ENCODE results near the gene CCBE1.

CCBE1 gene

DNA sequence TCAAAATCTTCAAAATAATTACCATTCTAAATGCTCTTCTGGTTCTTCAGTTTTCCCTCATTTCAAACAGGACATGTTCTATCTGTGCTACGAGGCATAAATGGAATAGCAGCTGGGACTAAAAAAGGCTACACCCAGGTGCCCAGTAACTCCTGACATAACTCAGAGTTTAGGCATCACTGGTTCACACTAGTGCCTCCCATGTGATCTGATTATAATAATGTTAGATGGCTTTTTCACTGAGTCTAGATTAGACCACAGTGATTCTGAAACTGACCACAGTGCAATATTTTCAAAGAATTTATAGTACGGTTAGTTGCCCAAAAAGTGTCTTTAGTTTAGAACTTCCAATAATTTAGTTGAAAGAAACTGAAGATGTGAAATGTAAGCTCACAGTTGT is 123.3 kb downstream of the CCBE1 start:
- DNase-seq (ENCODE audit: low spot score) (no peak), ATAC-seq (ENCODE audit: low read depth) (no peak)
- no peak for TF ChIP-seq CTCF (IDR thresholded peaks at IDR 0.05; ENCODE audit: poor library complexity, severe bottlenecking)
- H3K4me1 ChIP-seq (ENCODE audit: insufficient read depth, poor library complexity, severe bottlenecking), result no peaks in the 10 kb centered on the region
- H3K4me3 ChIP-seq (ENCODE audit: severe bottlenecking), result no peak overlapping the region
- no peaks in the 10 kb centered on the region for H3K9me3 ChIP-seq (ENCODE audit: severe bottlenecking)
- no peak overlapping the region for H3K27ac ChIP-seq (ENCODE audit: poor library complexity, severe bottlenecking)
- H3K36me3 ChIP-seq (ENCODE audit: low read depth), result no peaks in the 10 kb centered on the region
- H3K27me3 ChIP-seq (ENCODE audit: insufficient read depth, poor library complexity, severe bottlenecking), result no peaks in the 10 kb centered on the region

GRCh38 chr18:59571902-59572301 is 125.3 kb downstream of the CCBE1 start:
- TF ChIP-seq CTCF (IDR thresholded peaks at IDR 0.05; ENCODE audit: poor library complexity, severe bottlenecking), result no peak
- Histone ChIP-seq H3K27me3 (ENCODE audit: insufficient read depth, poor library complexity, severe bottlenecking) (no peaks in the 10 kb centered on the region), H3K27ac (ENCODE audit: poor library complexity, severe bottlenecking) (no peak overlapping the region), H3K9me3 (ENCODE audit: severe bottlenecking) (no peaks in the 10 kb centered on the region), H3K36me3 (ENCODE audit: low read depth) (no peaks in the 10 kb centered on the region), H3K4me1 (ENCODE audit: insufficient read depth, poor library complexity, severe bottlenecking) (no peaks in the 10 kb centered on the region), H3K4me3 (ENCODE audit: severe bottlenecking) (no peak overlapping the region)
- ATAC-seq (ENCODE audit: low read depth), result no peak
- DNase-seq (ENCODE audit: low spot score), result no peak

DNA sequence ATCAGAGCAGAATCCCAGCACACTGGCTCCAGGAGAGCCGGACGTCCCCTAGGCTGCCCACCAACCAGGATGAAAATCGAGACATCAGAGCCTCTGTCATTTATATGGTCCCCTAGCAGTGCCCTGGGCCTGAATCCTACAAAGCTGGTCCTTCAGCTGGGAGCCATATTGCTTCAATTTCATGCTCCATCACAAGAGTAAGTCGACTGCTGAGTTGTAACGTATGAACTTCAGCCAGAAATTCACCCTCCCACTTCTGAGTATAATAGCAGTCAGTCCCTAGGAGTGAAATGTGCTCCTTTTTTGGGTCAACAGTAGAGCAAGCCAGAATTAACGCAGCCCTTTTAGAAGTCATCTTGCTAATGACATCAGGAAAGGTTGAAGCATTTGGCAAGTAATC is 126.4 kb downstream of the CCBE1 start:
- TF ChIP-seq CTCF (IDR thresholded peaks at IDR 0.05; ENCODE audit: poor library complexity, severe bottlenecking), result no peak
- Histone ChIP-seq H3K9me3 (ENCODE audit: severe bottlenecking) (no peaks in the 10 kb centered on the region), H3K4me1 (ENCODE audit: insufficient read depth, poor library complexity, severe bottlenecking) (no peaks in the 10 kb centered on the region), H3K27ac (ENCODE audit: poor library complexity, severe bottlenecking) (no peak overlapping the region), H3K27me3 (ENCODE audit: insufficient read depth, poor library complexity, severe bottlenecking) (no peaks in the 10 kb centered on the region), H3K4me3 (ENCODE audit: severe bottlenecking) (no peak overlapping the region), H3K36me3 (ENCODE audit: low read depth) (no peaks in the 10 kb centered on the region)
- ATAC-seq (ENCODE audit: low read depth), result no peak
- no peak for DNase-seq (ENCODE audit: low spot score)

- H3K9me3 ChIP-seq (ENCODE audit: severe bottlenecking), result no peaks in the 10 kb centered on the region
- DNase-seq (ENCODE audit: low spot score), result no peak
- no peaks in the 10 kb centered on the region for H3K27me3 ChIP-seq (ENCODE audit: insufficient read depth, poor library complexity, severe bottlenecking)
- H3K27ac ChIP-seq (ENCODE audit: poor library complexity, severe bottlenecking), result no peak overlapping the region
- H3K4me3 ChIP-seq (ENCODE audit: severe bottlenecking), result no peak overlapping the region
- no peaks in the 10 kb centered on the region for H3K36me3 ChIP-seq (ENCODE audit: low read depth)
- H3K4me1 ChIP-seq (ENCODE audit: insufficient read depth, poor library complexity, severe bottlenecking), result no peaks in the 10 kb centered on the region
- no peak for TF ChIP-seq CTCF (IDR thresholded peaks at IDR 0.05; ENCODE audit: poor library complexity, severe bottlenecking)
- no peak for ATAC-seq (ENCODE audit: low read depth)
These were observed 127.0 kb downstream of the CCBE1 start for GRCh38 chr18:59570101-59570775.

DNA sequence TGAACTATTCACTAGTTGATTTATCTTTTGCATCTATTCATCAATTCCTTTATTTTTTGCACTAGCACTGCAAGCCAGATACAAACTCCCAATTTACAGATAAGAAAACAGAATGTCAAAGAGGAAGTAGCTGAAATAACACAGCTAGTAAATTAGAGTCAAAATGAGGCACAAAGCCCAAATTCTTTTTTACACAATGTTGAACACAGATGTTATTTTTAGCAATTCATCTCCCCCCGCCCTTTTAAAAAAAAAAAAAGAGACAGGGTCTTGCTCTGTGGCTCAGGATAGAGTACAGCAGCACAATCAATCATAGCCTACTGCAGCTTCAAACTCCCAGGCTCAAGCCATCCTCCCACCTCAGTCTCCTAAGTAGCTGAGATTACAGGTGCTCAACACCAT is 127.8 kb downstream of the CCBE1 start:
- Histone ChIP-seq H3K27me3 (ENCODE audit: insufficient read depth, poor library complexity, severe bottlenecking) (no peaks in the 10 kb centered on the region), H3K36me3 (ENCODE audit: low read depth) (no peaks in the 10 kb centered on the region), H3K9me3 (ENCODE audit: severe bottlenecking) (no peaks in the 10 kb centered on the region), H3K4me1 (ENCODE audit: insufficient read depth, poor library complexity, severe bottlenecking) (no peaks in the 10 kb centered on the region), H3K4me3 (ENCODE audit: severe bottlenecking) (no peak overlapping the region), H3K27ac (ENCODE audit: poor library complexity, severe bottlenecking) (no peak overlapping the region)
- TF ChIP-seq CTCF (IDR thresholded peaks at IDR 0.05; ENCODE audit: poor library complexity, severe bottlenecking), result no peak
- no peak for DNase-seq (ENCODE audit: low spot score)
- ATAC-seq (ENCODE audit: low read depth), result no peak

Data from RWPE2 (cell line).